ENCODE data around the gene STAC3.

The STAC3 gene

GRCh38 chr12:57211791-57212700 lies 38.9 kb downstream of the STAC3 start:
- no peak for DNase-seq (ENCODE audit: low read depth in 2 of 2)

- no peak for DNase-seq (ENCODE audit: low read depth in 2 of 2)
Measured at GRCh38 chr12:57210926-57211692, 39.9 kb downstream of the STAC3 start.

GRCh38 chr12:57210461-57210860 lies 40.5 kb downstream of the STAC3 start:
- DNase-seq (ENCODE audit: low read depth in 2 of 2) = no peak

- DNase-seq (ENCODE audit: low read depth in 2 of 2) = no peak
Measured at GRCh38 chr12:57209916-57210315, 41.1 kb downstream of the STAC3 start.

- no peak for DNase-seq (ENCODE audit: low read depth in 2 of 2)
Measured at GRCh38 chr12:57208631-57209282, 42.2 kb downstream of the STAC3 start.

- no peak for DNase-seq (ENCODE audit: low read depth in 2 of 2)
Measured at GRCh38 chr12:57207731-57208630, 43.0 kb downstream of the STAC3 start.

GRCh38 chr12:57205931-57206330 lies 45.1 kb downstream of the STAC3 start:
- no peak for DNase-seq (ENCODE audit: low read depth in 2 of 2)

GRCh38 chr12:57205186-57205585 lies 45.8 kb downstream of the STAC3 start:
- DNase-seq (ENCODE audit: low read depth in 2 of 2) = no peak

GRCh38 chr12:57204454-57204853 lies 46.5 kb downstream of the STAC3 start:
- DNase-seq (ENCODE audit: low read depth in 2 of 2) = no peak

GRCh38 chr12:57203791-57204190 lies 47.2 kb downstream of the STAC3 start:
- DNase-seq (ENCODE audit: low read depth in 2 of 2) = no peak

GRCh38 chr12:57203201-57203600 lies 47.8 kb downstream of the STAC3 start:
- DNase-seq (ENCODE audit: low read depth in 2 of 2) = no peak

- DNase-seq (ENCODE audit: low read depth in 2 of 2) = no peak
Measured at GRCh38 chr12:57202321-57202720, 48.7 kb downstream of the STAC3 start.

GRCh38 chr12:57201631-57202030 lies 49.4 kb downstream of the STAC3 start:
- DNase-seq (ENCODE audit: low read depth in 2 of 2) = no peak

- no peak for DNase-seq (ENCODE audit: low read depth in 2 of 2)
Measured at GRCh38 chr12:57201219-57201618, 49.8 kb downstream of the STAC3 start.

- no peak for DNase-seq (ENCODE audit: low read depth in 2 of 2)
Measured at GRCh38 chr12:57200497-57200896, 50.5 kb downstream of the STAC3 start.

- no peak for DNase-seq (ENCODE audit: low read depth in 2 of 2)
Measured at GRCh38 chr12:57199191-57199590, 51.8 kb downstream of the STAC3 start.

- no peak for DNase-seq (ENCODE audit: low read depth in 2 of 2)
Measured at GRCh38 chr12:57198329-57198728, 52.7 kb downstream of the STAC3 start.

GRCh38 chr12:57196956-57197355 lies 54.0 kb downstream of the STAC3 start:
- DNase-seq (ENCODE audit: low read depth in 2 of 2) = no peak

GRCh38 chr12:57196439-57196838 lies 54.5 kb downstream of the STAC3 start:
- DNase-seq (ENCODE audit: low read depth in 2 of 2) = no peak

- no peak for DNase-seq (ENCODE audit: low read depth in 2 of 2)
Measured at GRCh38 chr12:57195611-57196371, 55.2 kb downstream of the STAC3 start.

GRCh38 chr12:57195186-57195585 lies 55.8 kb downstream of the STAC3 start:
- DNase-seq (ENCODE audit: low read depth in 2 of 2) = no peak
